IPS DF 6.9 (cell line): ENCODE measurements around the gene CCDC38.
"Not testable (repeated sequence)": the region's sequence is repeated elsewhere in the genome, so short reads cannot be mapped to it uniquely, and the experiment has no call there.

ENCODE experiments used
- DNase-seq: peaks from one replicate; pipeline ENCODE4 v3.0.0-alpha.2; 2013; ENCODE audit warnings: low read depth, low spot score
- H3K27ac ChIP-seq: one replicate; pipeline ENCODE4 v1.5.1; 2013; ENCODE audit warnings: low read length, control low read depth
- H3K27me3 ChIP-seq: 2 replicates; pipeline ENCODE4 v1.6.1; 2013; ENCODE audit warnings: mild to moderate bottlenecking, low read length; ENCODE audit not compliant: control insufficient read depth, insufficient read depth
- H3K36me3 ChIP-seq: 2 replicates; pipeline ENCODE4 v1.6.1; 2013; ENCODE audit warnings: low read length; ENCODE audit not compliant: control insufficient read depth, insufficient read depth
- H3K4me1 ChIP-seq: 2 replicates; pipeline ENCODE4 v1.6.1; 2013; ENCODE audit warnings: low read length; ENCODE audit not compliant: control insufficient read depth, insufficient read depth
- H3K4me3 ChIP-seq: 2 replicates; pipeline ENCODE4 v1.5.1; 2013; ENCODE audit warnings: mild to moderate bottlenecking, low read length
- H3K9me3 ChIP-seq: 2 replicates; pipeline ENCODE4 v1.6.1; 2013; ENCODE audit warnings: low read length, inconsistent platforms; ENCODE audit not compliant: control insufficient read depth, insufficient read depth
- WGBS: extraction: QIAGEN DNeasy Blood & Tissue Kit; methylation state at CpG from one replicate; pipeline ENCODE4 v1.1.7; 2013; ENCODE audit warnings: mixed read lengths, missing lambda C conversion rate; ENCODE audit not compliant: insufficient read length, insufficient coverage; 5-methylcytosine and 5-hydroxymethylcytosine counted together

Gene CCDC38

DNA sequence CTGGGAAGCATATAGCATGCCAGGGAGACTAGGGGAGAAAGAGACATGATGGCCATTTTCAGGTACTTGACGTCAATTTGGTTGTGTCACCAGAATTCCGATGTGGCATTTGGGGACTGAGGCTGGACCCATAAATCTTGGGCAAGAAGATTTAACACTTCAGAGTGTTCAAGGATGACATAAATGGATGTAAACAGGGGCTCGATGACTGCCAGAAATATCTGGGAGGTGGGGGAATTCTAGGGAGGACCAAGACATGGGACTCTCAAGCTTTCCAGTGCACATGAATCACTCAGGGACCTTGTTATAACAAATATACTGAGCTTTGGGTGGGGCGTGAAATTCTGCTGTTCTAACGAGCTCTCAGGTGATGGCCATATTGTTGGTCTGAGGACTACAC is 35.9 kb upstream of the CCDC38 start:
- no peak for DNase-seq
- H3K9me3 ChIP-seq, result no peaks in the 10 kb centered on the region
- H3K4me1 ChIP-seq, result 0 out of 2 replicates have a peak, but pooled peaks cover 1% of the 10 kb centered on the region
- no peaks in the 10 kb centered on the region for H3K36me3 ChIP-seq
- no peak overlapping the region for H3K4me3 ChIP-seq
- no CpG with 5 or more reads among the region's 5 CpGs for WGBS
- H3K27me3 ChIP-seq, result no peaks in the 10 kb centered on the region
- no peak overlapping the region for H3K27ac ChIP-seq

DNA sequence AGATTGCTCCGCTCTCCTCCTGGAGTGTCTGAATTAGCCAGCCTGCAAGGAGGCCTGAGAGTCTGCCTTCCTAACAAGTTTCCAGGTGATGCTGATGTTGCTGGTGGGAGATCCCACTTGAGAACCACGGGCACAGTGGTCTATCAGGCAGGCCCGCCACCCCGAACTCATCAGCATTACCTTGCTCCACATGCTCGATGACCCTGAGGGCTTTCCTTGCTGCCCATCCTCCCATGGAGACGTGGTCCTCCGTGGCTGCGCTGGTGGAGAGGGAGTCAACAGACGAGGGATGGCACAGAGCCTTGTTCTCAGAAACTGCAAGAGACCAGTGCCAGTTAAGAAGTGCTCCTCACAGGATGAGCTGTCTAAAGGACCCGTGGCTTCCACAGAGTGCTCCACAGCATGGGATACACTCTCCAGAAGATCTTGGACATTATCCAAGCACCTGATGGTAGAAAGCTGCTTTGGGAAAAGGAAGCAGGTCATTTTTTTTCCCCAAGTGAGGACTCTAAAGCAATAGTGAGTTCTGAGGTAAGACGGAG is 35.4 kb upstream of the CCDC38 start:
- H3K36me3 ChIP-seq, result no peaks in the 10 kb centered on the region
- H3K4me3 ChIP-seq, result no peak overlapping the region
- H3K9me3 ChIP-seq, result no peaks in the 10 kb centered on the region
- DNase-seq, result no peak
- H3K27ac ChIP-seq, result no peak overlapping the region
- no CpG with 5 or more reads among the region's 11 CpGs for WGBS
- 0 out of 2 replicates have a peak, but pooled peaks cover 1% of the 10 kb centered on the region for H3K4me1 ChIP-seq
- no peaks in the 10 kb centered on the region for H3K27me3 ChIP-seq

DNA sequence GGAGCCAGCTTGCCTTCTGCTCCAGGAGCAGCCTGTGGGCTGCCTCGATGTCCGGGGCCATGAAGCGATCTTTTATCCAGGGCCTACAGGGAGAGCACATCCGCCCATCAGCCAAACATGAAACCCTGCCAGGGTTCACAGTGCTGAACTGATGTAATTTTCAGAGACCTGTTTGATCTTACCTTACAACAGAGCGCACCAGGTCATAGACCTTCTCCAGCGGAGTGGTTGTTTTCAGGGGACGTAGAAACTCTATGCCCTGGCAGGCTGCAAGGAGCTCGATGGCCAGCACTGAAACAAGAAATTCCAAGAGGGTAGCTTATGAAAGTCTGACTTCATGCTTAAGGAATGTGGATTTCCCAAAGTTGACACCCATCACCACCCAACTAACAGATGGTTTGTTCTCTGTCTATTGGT is 34.0 kb upstream of the CCDC38 start:
- no peak overlapping the region for H3K27ac ChIP-seq
- 0 out of 2 replicates have a peak, but pooled peaks cover 1% of the 10 kb centered on the region for H3K4me1 ChIP-seq
- no peaks in the 10 kb centered on the region for H3K36me3 ChIP-seq
- no CpG with 5 or more reads among the region's 8 CpGs for WGBS
- H3K27me3 ChIP-seq, result no peaks in the 10 kb centered on the region
- DNase-seq, result no peak
- no peaks in the 10 kb centered on the region for H3K9me3 ChIP-seq
- no peak overlapping the region for H3K4me3 ChIP-seq

- Histone ChIP-seq H3K4me3 (no peak overlapping the region), H3K9me3 (no peaks in the 10 kb centered on the region), H3K27ac (no peak overlapping the region), H3K36me3 (no peaks in the 10 kb centered on the region), H3K27me3 (no peaks in the 10 kb centered on the region), H3K4me1 (0 out of 2 replicates have a peak, but pooled peaks cover 1% of the 10 kb centered on the region)
- WGBS, result no CpG with 5 or more reads among the region's 4 CpGs
- no peak for DNase-seq
Observed at GRCh38 chr12:95975491-95975890, 33.1 kb upstream of the CCDC38 start.

DNA sequence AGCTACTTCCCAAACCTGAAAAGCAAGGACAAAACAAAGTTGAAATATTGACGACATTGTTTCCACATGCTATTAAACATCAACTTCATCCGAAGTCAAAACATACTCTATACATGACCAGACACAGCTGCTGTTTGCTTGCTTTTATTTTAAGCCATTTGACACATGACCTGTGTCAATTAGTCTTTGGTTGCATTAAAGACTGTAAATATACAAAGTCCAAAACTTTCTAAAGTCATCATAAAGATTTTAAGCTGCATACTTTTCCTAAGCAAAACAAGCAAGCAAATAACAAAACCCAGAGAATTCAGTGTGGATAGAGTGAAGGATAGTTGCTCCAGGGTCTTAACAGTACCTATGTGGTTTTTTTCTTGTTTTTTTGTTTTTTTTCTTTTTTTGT is 31.9 kb upstream of the CCDC38 start:
- Histone ChIP-seq H3K36me3 (no peaks in the 10 kb centered on the region), H3K9me3 (no peaks in the 10 kb centered on the region), H3K4me1 (peaks cover 1% of the 10 kb centered on the region; the same call in 1 of the 2 replicates), H3K4me3 (no peak overlapping the region), H3K27me3 (no peaks in the 10 kb centered on the region), H3K27ac (no peak overlapping the region)
- WGBS, result no CpG with 5 or more reads among the region's 2 CpGs
- no peak for DNase-seq

DNA sequence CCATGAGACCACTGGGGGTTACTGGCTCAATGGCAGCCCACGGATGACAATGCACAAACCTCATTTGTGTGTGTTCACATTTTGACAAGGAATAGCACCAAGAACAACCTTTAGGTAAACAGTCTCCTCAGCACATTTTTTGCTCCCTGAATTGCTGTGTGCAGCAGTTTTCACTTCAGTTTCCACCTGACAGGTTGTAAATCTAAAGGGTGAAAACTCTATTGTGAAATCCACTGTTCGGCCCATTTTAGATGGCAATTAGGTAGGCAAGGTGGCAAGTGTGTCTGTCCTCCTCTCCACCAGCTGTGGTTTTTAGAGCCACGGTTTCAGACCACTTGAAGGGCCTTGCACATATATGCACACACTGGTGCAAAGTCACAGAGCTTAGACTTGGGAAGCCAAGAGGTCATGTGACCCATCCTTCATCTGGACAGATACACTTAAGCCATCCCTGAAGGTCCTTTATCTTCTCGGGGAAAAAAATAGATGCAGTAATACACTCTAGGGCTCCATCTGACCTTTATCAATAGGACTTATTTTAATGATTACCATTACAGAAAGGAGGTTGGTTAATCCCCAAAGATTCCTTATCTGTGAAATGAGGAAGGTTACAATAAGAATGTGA is 30.5 kb upstream of the CCDC38 start:
- no peaks in the 10 kb centered on the region for H3K9me3 ChIP-seq
- H3K36me3 ChIP-seq, result no peaks in the 10 kb centered on the region
- H3K4me1 ChIP-seq, result peaks cover 1% of the 10 kb centered on the region; the same call in 1 of the 2 replicates
- H3K27ac ChIP-seq, result no peak overlapping the region
- no peak overlapping the region for H3K4me3 ChIP-seq
- no peaks in the 10 kb centered on the region for H3K27me3 ChIP-seq
- no CpG with 5 or more reads among the region's 4 CpGs for WGBS
- DNase-seq, result no peak

GRCh38 chr12:95970905-95971304 is 28.5 kb upstream of the CCDC38 start:
- Histone ChIP-seq H3K9me3 (no peaks in the 10 kb centered on the region), H3K4me1 (no peaks in the 10 kb centered on the region; the same call in 1 of the 2 replicates), H3K36me3 (no peaks in the 10 kb centered on the region), H3K27me3 (no peaks in the 10 kb centered on the region), H3K4me3 (no peak overlapping the region), H3K27ac (no peak overlapping the region)
- DNase-seq, result peak; percentile 61
- WGBS, result no CpG with 5 or more reads among the region's 7 CpGs

DNA sequence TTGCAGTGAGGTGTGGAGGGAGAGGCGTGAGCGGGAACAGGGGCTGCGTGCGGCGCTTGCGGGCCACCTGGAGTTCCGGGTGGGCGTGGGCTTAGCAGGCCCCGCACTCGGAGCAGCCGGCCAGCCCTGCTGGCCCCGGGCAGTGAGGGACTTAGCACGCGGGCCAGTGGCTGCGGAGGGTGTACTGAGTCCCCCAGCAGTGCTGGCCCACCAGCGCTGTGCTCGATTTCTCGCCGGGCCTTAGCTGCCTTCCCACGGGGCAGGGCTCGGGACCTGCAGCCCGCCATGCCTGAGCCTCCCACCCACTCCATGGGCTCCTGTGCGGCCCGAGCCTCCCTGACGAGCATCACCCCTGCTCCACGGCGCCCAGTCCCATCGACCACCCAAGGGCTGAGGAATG is 26.7 kb upstream of the CCDC38 start:
- H3K27ac ChIP-seq, H3K4me1 ChIP-seq, H3K9me3 ChIP-seq, H3K27me3 ChIP-seq, H3K4me3 ChIP-seq, H3K36me3 ChIP-seq, DNase-seq: not testable (repeated sequence)
- no CpG with 5 or more reads among the region's 28 CpGs for WGBS

DNA sequence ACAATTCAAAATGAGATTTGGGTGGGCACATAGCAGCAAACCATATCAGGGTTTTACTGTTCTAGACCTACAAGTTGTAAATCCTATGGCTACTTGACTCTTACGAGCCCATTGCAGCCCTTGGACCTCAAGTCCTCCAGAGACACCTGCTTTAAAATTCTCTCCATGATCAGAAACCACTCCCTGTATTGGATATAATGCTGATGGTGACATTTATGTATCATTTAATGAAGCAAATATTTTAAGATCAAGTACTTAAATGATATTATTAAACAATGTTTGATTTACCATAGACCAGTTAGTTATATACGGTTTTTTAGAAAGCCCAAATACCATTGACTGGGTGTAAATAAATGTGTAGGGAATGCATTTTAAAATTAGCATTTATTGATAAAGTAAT is 24.9 kb upstream of the CCDC38 start:
- no CpG with 5 or more reads among the region's 2 CpGs for WGBS
- Histone ChIP-seq H3K27ac (no peak overlapping the region), H3K4me3 (no peak overlapping the region), H3K36me3 (no peaks in the 10 kb centered on the region), H3K27me3 (no peaks in the 10 kb centered on the region), H3K9me3 (no peaks in the 10 kb centered on the region), H3K4me1 (no peaks in the 10 kb centered on the region; the same call in 1 of the 2 replicates)
- DNase-seq, result no peak

DNA sequence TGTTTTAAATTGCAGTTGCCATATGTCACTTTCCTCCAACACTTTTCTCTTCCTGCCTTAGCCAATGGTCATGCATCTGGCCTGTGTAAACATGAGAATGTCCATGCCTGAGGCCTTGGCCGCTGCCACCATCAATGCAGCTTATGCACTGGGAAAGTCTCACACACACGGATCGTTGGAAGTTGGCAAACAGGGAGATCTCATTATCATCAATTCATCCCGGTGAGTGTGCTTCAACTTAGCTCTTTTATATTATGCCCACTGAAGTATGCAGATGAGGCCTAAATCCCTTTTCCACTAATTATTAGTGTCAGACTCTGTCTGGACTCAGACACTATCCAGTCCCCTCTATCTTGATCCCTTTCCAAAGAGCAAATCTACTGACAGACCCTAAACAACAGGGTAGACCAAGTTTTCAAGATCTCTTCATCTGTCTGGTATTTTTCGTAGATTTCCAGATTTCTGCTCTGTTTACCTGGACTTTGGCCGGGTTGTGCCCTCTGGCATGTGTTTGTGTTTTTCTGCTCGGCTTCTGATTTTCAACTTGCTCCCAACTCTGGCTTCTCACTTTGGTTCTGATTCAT is 24.0 kb upstream of the CCDC38 start:
- no peaks in the 10 kb centered on the region; the same call in 1 of the 2 replicates for H3K4me1 ChIP-seq
- H3K9me3 ChIP-seq, result no peaks in the 10 kb centered on the region
- H3K27ac ChIP-seq, result no peak overlapping the region
- H3K27me3 ChIP-seq, result no peaks in the 10 kb centered on the region
- no peak for DNase-seq
- no peaks in the 10 kb centered on the region for H3K36me3 ChIP-seq
- WGBS, result no CpG with 5 or more reads among the region's 7 CpGs
- H3K4me3 ChIP-seq, result no peak overlapping the region
